ENCODE results near the gene FCRL2. TPM values are rescaled to one million over a fixed set of nuclear protein-coding genes. Genes with fewer than 3 reads are reported as not detected.
A peak's percentile ranks its signal among the peaks of the same experiment; 100 is the strongest.

FCRL2 gene
- total RNA-seq, 1 donor = not detected

DNA sequence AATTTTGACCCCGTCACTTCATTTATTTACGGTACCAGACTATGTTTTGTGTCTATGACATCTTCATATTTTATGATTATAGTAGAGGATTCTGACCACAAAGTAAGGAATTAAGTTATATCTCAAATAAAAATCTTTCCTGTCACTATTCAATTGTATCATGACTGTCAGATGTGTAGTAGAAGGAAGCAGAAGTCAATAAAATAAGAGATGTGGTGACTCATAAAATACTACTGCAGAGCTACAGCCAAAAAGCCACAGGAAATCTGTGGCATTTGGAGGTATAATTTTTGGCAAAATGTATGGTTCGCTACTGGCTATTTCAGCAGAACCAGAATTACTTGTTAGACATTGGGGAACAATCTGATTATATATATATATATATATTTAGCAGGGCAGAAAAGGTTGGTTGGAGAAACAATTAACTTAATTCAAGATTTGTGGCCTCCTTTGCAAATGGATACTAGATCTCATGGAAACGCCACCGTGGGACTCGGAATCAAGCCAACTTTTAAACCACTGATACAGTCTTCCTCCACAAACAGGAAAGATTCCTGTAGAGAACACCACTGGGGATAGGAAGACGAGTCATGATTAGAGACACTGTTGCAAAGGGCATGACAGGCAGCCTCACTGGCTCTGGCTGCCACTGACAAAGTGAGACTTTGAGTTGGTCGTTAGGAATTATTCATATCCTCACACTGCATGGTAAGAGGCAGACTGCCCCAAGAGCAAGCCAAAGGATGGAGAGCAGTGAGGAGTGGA, 5.1 kb downstream of the FCRL2 start:
- no peak for TF ChIP-seq CTCF (IDR thresholded peaks at IDR 0.05; ENCODE audit: extremely low read depth, low read depth, low read length)
- no peaks in the 10 kb centered on the region for H3K9me3 ChIP-seq (ENCODE audit: low read depth, low read length)
- H4K20me1 ChIP-seq (ENCODE audit: insufficient read depth, low read length) = no peaks in the 10 kb centered on the region
- H3K36me3 ChIP-seq (ENCODE audit: insufficient read depth, low read length) = no peaks in the 10 kb centered on the region
- H2AFZ ChIP-seq (ENCODE audit: low read length) = no peak overlapping the region
- peak; percentile 44 for DNase-seq (ENCODE audit: insufficient read length, low spot score, missing footprints)
- H3K27me3 ChIP-seq (ENCODE audit: insufficient read depth, low read length) = no peaks in the 10 kb centered on the region
- H3K4me1 ChIP-seq (ENCODE audit: insufficient read depth, low read length) = no peaks in the 10 kb centered on the region
- no peaks in the 10 kb centered on the region for H3K79me2 ChIP-seq (ENCODE audit: insufficient read depth, low read length)
- no peak overlapping the region for H3K27ac ChIP-seq (ENCODE audit: low read depth, low read length)
- no peak overlapping the region for H3K4me3 ChIP-seq (ENCODE audit: insufficient read depth, low read length)
- H3K4me2 ChIP-seq (ENCODE audit: insufficient read depth, low read length) = no peak overlapping the region

- Histone ChIP-seq H3K4me1 (ENCODE audit: insufficient read depth, low read length) (no peaks in the 10 kb centered on the region), H3K4me3 (ENCODE audit: insufficient read depth, low read length) (no peak overlapping the region), H3K27ac (ENCODE audit: low read depth, low read length) (no peak overlapping the region), H3K4me2 (ENCODE audit: insufficient read depth, low read length) (no peak overlapping the region), H2AFZ (ENCODE audit: low read length) (no peak overlapping the region), H4K20me1 (ENCODE audit: insufficient read depth, low read length) (no peaks in the 10 kb centered on the region), H3K9me3 (ENCODE audit: low read depth, low read length) (no peaks in the 10 kb centered on the region), H3K79me2 (ENCODE audit: insufficient read depth, low read length) (no peaks in the 10 kb centered on the region), H3K27me3 (ENCODE audit: insufficient read depth, low read length) (no peaks in the 10 kb centered on the region), H3K36me3 (ENCODE audit: insufficient read depth, low read length) (no peaks in the 10 kb centered on the region)
- DNase-seq (ENCODE audit: insufficient read length, low spot score, missing footprints) = no peak
- TF ChIP-seq CTCF (IDR thresholded peaks at IDR 0.05; ENCODE audit: extremely low read depth, low read depth, low read length) = peak; percentile 27
These were observed 6.4 kb downstream of the FCRL2 start for GRCh38 chr1:157770442-157771043.

GRCh38 chr1:157766792-157767191, 10.1 kb downstream of the FCRL2 start:
- DNase-seq (ENCODE audit: insufficient read length, low spot score, missing footprints) = no peak
- H3K4me3 ChIP-seq (ENCODE audit: insufficient read depth, low read length) = no peak overlapping the region
- H2AFZ ChIP-seq (ENCODE audit: low read length) = no peak overlapping the region
- no peaks in the 10 kb centered on the region for H3K36me3 ChIP-seq (ENCODE audit: insufficient read depth, low read length)
- H3K4me2 ChIP-seq (ENCODE audit: insufficient read depth, low read length) = no peak overlapping the region
- no peaks in the 10 kb centered on the region for H3K4me1 ChIP-seq (ENCODE audit: insufficient read depth, low read length)
- no peaks in the 10 kb centered on the region for H3K9me3 ChIP-seq (ENCODE audit: low read depth, low read length)
- no peaks in the 10 kb centered on the region for H4K20me1 ChIP-seq (ENCODE audit: insufficient read depth, low read length)
- no peaks in the 10 kb centered on the region for H3K27me3 ChIP-seq (ENCODE audit: insufficient read depth, low read length)
- H3K79me2 ChIP-seq (ENCODE audit: insufficient read depth, low read length) = no peaks in the 10 kb centered on the region
- no peak overlapping the region for H3K27ac ChIP-seq (ENCODE audit: low read depth, low read length)
- no peak for TF ChIP-seq CTCF (IDR thresholded peaks at IDR 0.05; ENCODE audit: extremely low read depth, low read depth, low read length)

DNA sequence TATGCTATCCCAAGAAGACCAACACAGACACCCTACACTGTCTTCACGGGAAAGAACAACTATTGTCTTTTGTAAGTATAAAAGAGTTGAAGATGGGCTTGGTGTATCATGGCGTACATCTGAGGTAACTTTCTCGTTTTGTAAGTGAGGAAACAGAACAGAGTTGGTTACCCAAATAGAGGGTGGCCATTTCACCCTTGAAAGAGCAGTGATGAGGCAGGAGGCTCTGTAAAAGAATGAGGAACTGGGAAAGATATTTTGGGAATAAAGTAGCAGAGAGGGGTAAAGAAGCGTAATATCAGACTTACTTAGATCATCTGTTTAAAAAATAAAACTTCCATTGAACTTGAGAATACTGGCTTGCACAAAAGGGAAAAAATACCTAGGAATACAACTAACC, 18.9 kb downstream of the FCRL2 start:
- H3K27ac ChIP-seq (ENCODE audit: low read depth, low read length) = no peak overlapping the region
- DNase-seq (ENCODE audit: insufficient read length, low spot score, missing footprints) = no peak
- no peak overlapping the region for H2AFZ ChIP-seq (ENCODE audit: low read length)
- H3K4me2 ChIP-seq (ENCODE audit: insufficient read depth, low read length) = no peak overlapping the region
- no peak for TF ChIP-seq CTCF (IDR thresholded peaks at IDR 0.05; ENCODE audit: extremely low read depth, low read depth, low read length)
- no peaks in the 10 kb centered on the region for H3K36me3 ChIP-seq (ENCODE audit: insufficient read depth, low read length)
- H3K27me3 ChIP-seq (ENCODE audit: insufficient read depth, low read length) = no peaks in the 10 kb centered on the region
- no peaks in the 10 kb centered on the region for H3K4me1 ChIP-seq (ENCODE audit: insufficient read depth, low read length)
- no peaks in the 10 kb centered on the region for H3K79me2 ChIP-seq (ENCODE audit: insufficient read depth, low read length)
- no peaks in the 10 kb centered on the region for H4K20me1 ChIP-seq (ENCODE audit: insufficient read depth, low read length)
- H3K4me3 ChIP-seq (ENCODE audit: insufficient read depth, low read length) = no peak overlapping the region
- H3K9me3 ChIP-seq (ENCODE audit: low read depth, low read length) = peaks cover 2% of the 10 kb centered on the region

All from osteoblast (primary cell).